HG02588 (cell line): ENCODE data around the gene KRT14.
"Not testable (repeated sequence)": the region's sequence is repeated elsewhere in the genome, so short reads cannot be mapped to it uniquely, and the experiment has no call there.

Experiments used
- ATAC-seq: cut with Tn5 transposase; IDR thresholded peaks from one replicate; pipeline ENCODE4 v1.9.1; 2021; ENCODE audit warnings: mild to moderate bottlenecking, moderate library complexity; ENCODE audit not compliant: unreplicated experiment

KRT14 gene

GRCh38 chr17:41586863-41587495 lies at the start of gene KRT14:
Gene KRT14 (minus strand): TSS chr17:41586895. CDS start chr17:41586834, 61 bp downstream.
- ATAC-seq, result no peak

- no peak for ATAC-seq
Measured at GRCh38 chr17:41635121-41636097, 48.7 kb upstream of the KRT14 start.

- ATAC-seq, result no peak
Measured at GRCh38 chr17:41634639-41635038, 47.9 kb upstream of the KRT14 start.

- no peak for ATAC-seq
Measured at GRCh38 chr17:41633556-41634199, 47.0 kb upstream of the KRT14 start.

- ATAC-seq, result no peak
Measured at GRCh38 chr17:41632482-41633105, 45.9 kb upstream of the KRT14 start.

- ATAC-seq, result no peak
Measured at GRCh38 chr17:41631898-41632285, 45.2 kb upstream of the KRT14 start.

GRCh38 chr17:41631025-41631897 lies 44.6 kb upstream of the KRT14 start:
- ATAC-seq, result no peak

- no peak for ATAC-seq
Measured at GRCh38 chr17:41629826-41630670, 43.4 kb upstream of the KRT14 start.

GRCh38 chr17:41629316-41629715 lies 42.6 kb upstream of the KRT14 start:
- ATAC-seq, result no peak

GRCh38 chr17:41628621-41629255 lies 42.0 kb upstream of the KRT14 start:
- ATAC-seq, result not testable (repeated sequence)

GRCh38 chr17:41628073-41628370 lies 41.3 kb upstream of the KRT14 start:
- not testable (repeated sequence) for ATAC-seq

- ATAC-seq, result no peak
Measured at GRCh38 chr17:41627316-41628072, 40.8 kb upstream of the KRT14 start.

GRCh38 chr17:41626914-41627295 lies 40.2 kb upstream of the KRT14 start:
- not testable (repeated sequence) for ATAC-seq

GRCh38 chr17:41626028-41626913 lies 39.6 kb upstream of the KRT14 start:
- ATAC-seq, result not testable (repeated sequence)

GRCh38 chr17:41625602-41626001 lies 38.9 kb upstream of the KRT14 start:
- ATAC-seq, result no peak

- ATAC-seq, result no peak
Measured at GRCh38 chr17:41624208-41625101, 37.8 kb upstream of the KRT14 start, which contains the start of gene KRT17. Gene KRT17 (minus strand): TSS chr17:41624575. CDS start chr17:41624509, 66 bp downstream.
